Effector memory CD8-positive, alpha-beta T cell (primary cell): ENCODE results near the gene DLK2.

Experiments
- ATAC-seq: fragments of 150-1000 bp; cut with Tn5 transposase; replicated peaks from 2 replicates; pipeline ENCODE4 v1.10.0; 2021; ENCODE audit warnings: mild to moderate bottlenecking, moderate library complexity
- DNase-seq, 3 experiments: peaks; one replicate each; pipeline ENCODE4 v3.0.0; 2021
- H3K27ac Mint-ChIP-seq, 2 donors: one replicate each; pipeline ENCODE4 v1.8.0; 2022; ENCODE audit warnings: mild to moderate bottlenecking in 2 of 2, mixed read lengths in 2 of 2, moderate library complexity in 2 of 2
- H3K27me3 Mint-ChIP-seq, 2 donors: one replicate each; pipeline ENCODE4 v1.8.0; 2022; ENCODE audit warnings: mixed read lengths in 2 of 2
- H3K36me3 Mint-ChIP-seq: one replicate; pipeline ENCODE4 v1.8.0; 2022; ENCODE audit warnings: mild to moderate bottlenecking, moderate library complexity, mixed read lengths; ENCODE audit not compliant: insufficient read depth
- H3K4me1 Mint-ChIP-seq, 2 donors: one replicate each; pipeline ENCODE4 v1.8.0; 2022; ENCODE audit warnings: low read depth in 2 of 2, mixed read lengths in 2 of 2
- H3K4me3 Mint-ChIP-seq, 2 donors: one replicate each; pipeline ENCODE4 v1.8.0; 2022; ENCODE audit warnings: mild to moderate bottlenecking in 2 of 2, mixed read lengths in 2 of 2, moderate library complexity in 2 of 2
- H3K9me3 Mint-ChIP-seq, 2 donors: one replicate each; pipeline ENCODE4 v1.8.0; 2022; ENCODE audit warnings: mixed read lengths in 2 of 2

DLK2 gene

DNA sequence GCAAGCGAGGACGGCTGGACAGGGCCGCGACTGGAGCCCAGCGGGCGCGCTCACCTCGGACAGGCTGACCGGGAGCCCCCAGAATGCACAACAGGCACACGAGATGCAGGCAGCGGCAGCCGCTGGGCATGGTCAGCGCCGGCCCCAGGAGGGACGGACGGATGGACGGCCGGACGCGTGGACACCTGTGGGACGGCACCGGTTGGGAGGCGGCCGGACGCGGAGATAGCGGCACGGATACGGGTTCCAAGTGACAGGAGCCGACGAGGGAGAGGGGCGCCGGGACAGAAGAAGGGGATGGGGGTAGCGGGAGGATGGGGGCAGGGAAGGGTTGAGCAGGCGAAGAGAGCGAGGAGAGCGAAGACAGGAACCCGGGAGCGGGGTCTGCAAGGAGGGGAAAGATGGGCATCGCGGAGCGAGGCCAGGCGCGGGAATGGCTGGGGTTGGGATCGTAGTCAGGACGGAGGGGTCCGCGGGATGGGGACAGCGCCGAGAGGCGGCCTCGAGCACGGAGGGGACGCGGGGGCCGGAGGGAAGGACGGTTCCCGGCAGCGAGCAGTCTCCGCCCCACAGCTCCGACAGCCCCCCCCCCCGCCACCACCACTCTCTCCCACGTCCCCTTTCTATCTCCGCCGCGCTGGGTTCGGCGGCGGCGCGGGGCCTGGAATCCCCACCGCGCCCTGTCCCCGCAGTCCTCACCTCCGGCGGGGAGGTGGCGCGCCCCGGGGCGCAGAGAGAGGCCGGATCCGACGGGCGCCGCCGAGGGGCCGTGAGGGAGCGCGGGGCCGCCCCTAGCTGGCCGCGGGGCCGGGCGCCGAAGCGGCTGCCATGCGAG is 435 bp downstream of the DLK2 start:
- Mint-ChIP-seq H3K9me3 (no peaks in the 10 kb centered on the region), H3K4me3 (peak overlapping the region; percentile 83 to 85), H3K4me1 (peaks cover 14 to 16% of the 10 kb centered on the region in 2 donors), H3K27ac (peak overlapping the region; percentile 30 to 61), H3K36me3 (peaks cover 4% of the 10 kb centered on the region), H3K27me3 (no peaks in the 10 kb centered on the region)
- DNase-seq (peak in 2 of 3 experiments; percentile 10 to 29), ATAC-seq (peak; percentile 72)

DNA sequence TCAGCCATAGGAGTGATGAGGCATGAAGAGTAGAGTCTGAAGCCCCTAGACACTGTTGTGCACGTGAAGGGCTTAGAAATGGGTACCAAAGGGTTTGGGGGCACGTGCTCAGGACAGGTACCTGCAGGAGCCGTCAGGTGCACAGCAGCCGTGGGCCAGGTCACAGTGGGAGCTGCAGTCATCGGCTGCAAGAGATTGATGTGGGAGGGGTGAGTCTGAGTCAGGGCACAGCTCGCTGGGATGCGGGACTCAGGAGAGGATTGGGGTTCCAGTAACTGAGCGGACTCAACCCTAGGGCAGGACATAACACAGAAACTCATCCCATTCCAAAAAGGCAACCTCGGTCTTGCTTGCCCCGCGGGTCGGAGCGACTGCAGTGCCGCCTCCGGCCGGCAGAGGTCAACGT is 1.1 kb downstream of the DLK2 start:
- H3K4me3 Mint-ChIP-seq = peak overlapping the region; percentile 83 to 85
- H3K27me3 Mint-ChIP-seq = no peaks in the 10 kb centered on the region
- H3K9me3 Mint-ChIP-seq = no peaks in the 10 kb centered on the region
- H3K4me1 Mint-ChIP-seq = peaks cover 14 to 16% of the 10 kb centered on the region in 2 donors
- H3K27ac Mint-ChIP-seq = peak overlapping the region; percentile 30 to 61
- DNase-seq = peak; percentile 58 to 67 (median 61)
- H3K36me3 Mint-ChIP-seq = peaks cover 4% of the 10 kb centered on the region
- ATAC-seq = peak; percentile 1

DNA sequence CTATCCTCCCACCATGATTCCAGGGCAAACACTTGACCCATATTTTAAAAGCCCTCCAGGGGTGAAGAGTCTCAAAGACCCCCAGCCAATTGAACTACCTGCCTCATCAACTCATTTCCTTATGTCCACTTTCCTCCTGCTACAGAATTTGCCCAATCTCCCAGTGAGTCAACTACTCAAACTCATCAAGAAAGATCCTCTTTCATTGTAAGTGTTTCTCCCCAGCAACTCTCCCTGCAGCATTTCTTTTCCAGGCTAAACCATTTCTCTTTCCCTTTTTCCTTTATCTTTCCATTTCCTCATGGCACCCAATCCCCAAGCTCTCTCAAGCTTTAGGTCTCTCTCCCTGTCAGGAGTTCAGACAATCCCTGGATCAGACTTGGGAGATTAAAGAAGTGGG is 1.5 kb downstream of the DLK2 start:
- DNase-seq (no peak), ATAC-seq (no peak)
- Mint-ChIP-seq H3K4me1 (peaks cover 14 to 16% of the 10 kb centered on the region in 2 donors), H3K27ac (peak overlapping the region; percentile 30 to 61), H3K4me3 (peak overlapping the region; percentile 83 to 85), H3K27me3 (no peaks in the 10 kb centered on the region), H3K9me3 (no peaks in the 10 kb centered on the region), H3K36me3 (peaks cover 4% of the 10 kb centered on the region)

DNA sequence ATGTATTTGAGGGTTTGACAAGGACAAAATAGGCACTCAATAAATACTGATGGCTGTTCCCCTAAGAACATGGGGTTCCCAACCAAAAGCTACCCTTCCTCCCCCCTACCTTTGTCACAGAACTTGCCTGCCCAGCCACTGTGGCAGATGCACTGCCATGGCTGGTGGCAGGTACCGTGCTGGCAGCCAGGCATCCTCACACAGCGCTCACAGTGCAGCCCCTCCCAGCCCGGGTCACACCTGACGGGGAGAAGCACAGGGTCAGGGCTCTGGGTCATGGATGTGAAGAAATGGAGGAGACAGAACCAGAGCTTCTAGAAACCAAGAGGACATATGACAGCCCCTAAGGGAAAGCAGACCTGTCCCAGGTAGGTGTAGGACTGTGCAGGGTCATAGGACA is 2.5 kb downstream of the DLK2 start:
- no peaks in the 10 kb centered on the region for H3K27me3 Mint-ChIP-seq
- peak overlapping the region; percentile 20 to 83 for H3K4me3 Mint-ChIP-seq
- ATAC-seq (no peak), DNase-seq (no peak)
- H3K27ac Mint-ChIP-seq = peak overlapping the region in 1 of 2 donors; percentile 52
- H3K9me3 Mint-ChIP-seq = no peaks in the 10 kb centered on the region
- peaks cover 4% of the 10 kb centered on the region for H3K36me3 Mint-ChIP-seq
- peaks cover 14 to 16% of the 10 kb centered on the region in 2 donors for H3K4me1 Mint-ChIP-seq

- Mint-ChIP-seq H3K4me1 (peaks cover 14 to 16% of the 10 kb centered on the region in 2 donors), H3K27ac (peak overlapping the region in 1 of 2 donors; percentile 52), H3K9me3 (no peaks in the 10 kb centered on the region), H3K4me3 (no peak overlapping the region), H3K27me3 (no peaks in the 10 kb centered on the region), H3K36me3 (peaks cover 12% of the 10 kb centered on the region)
- ATAC-seq (no peak), DNase-seq (no peak)
Measured at GRCh38 chr6:43451939-43452338, 3.4 kb downstream of the DLK2 start.

GRCh38 chr6:43451348-43451747 is 4.0 kb downstream of the DLK2 start:
- no peak overlapping the region for H3K4me3 Mint-ChIP-seq
- DNase-seq (no peak), ATAC-seq (no peak)
- peaks cover 12 to 13% of the 10 kb centered on the region in 2 donors for H3K4me1 Mint-ChIP-seq
- H3K27ac Mint-ChIP-seq = peak overlapping the region in 1 of 2 donors; percentile 52
- H3K9me3 Mint-ChIP-seq = no peaks in the 10 kb centered on the region
- H3K27me3 Mint-ChIP-seq = no peaks in the 10 kb centered on the region
- H3K36me3 Mint-ChIP-seq = peaks cover 17% of the 10 kb centered on the region

DNA sequence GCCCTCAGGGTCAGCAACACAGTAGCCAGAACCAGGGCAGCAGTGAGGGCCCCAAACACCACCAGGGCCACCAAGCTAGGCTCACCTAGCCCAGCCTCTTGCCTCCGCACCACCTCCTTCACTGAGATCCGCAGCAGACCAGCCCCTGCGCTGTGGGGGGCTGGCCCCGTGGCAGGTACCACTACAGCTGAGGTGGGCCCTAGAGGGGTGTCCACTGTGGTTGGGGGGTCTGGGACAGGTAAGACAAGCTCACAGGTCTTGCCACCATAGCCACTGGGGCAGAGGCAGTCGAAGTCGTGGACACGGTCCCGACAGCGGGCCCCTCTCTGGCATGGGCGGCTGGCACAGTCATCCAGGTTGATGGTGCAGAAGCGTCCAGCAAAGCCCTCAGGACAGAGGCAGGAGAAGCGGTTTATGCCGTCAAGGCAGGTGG is 4.6 kb downstream of the DLK2 start:
- Mint-ChIP-seq H3K9me3 (no peaks in the 10 kb centered on the region), H3K36me3 (peaks cover 17% of the 10 kb centered on the region), H3K4me1 (peaks cover 6 to 7% of the 10 kb centered on the region in 2 donors), H3K27me3 (no peaks in the 10 kb centered on the region), H3K27ac (peak overlapping the region in 1 of 2 donors; percentile 65), H3K4me3 (no peak overlapping the region)
- DNase-seq (no peak), ATAC-seq (no peak)

DNA sequence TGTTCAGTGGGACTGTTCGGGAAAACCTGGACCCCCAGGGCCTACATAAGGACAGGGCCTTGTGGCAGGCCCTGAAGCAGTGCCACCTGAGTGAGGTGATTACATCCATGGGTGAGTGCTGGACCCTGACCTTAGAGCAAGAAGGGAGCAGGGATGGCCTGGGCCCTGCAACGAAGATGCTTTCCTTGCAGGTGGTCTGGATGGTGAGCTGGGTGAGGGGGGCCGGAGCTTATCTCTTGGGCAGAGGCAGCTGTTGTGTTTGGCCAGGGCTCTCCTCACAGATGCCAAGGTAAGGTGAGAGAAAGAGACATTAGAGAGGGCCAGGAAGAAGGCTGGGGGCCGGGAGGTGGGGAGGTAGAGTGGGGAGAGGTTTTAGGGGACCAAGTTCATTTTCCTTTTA is 6.4 kb downstream of the DLK2 start:
- peaks cover 0 to 4% of the 10 kb centered on the region in 2 donors for H3K4me1 Mint-ChIP-seq

GRCh38 chr6:43447604-43448003 is 7.7 kb downstream of the DLK2 start:
- no peak overlapping the region for H3K4me3 Mint-ChIP-seq
- no peak for ATAC-seq
- H3K27me3 Mint-ChIP-seq = no peaks in the 10 kb centered on the region
- H3K27ac Mint-ChIP-seq = peak overlapping the region in 1 of 2 donors; percentile 20
- H3K4me1 Mint-ChIP-seq = peaks cover 2 to 4% of the 10 kb centered on the region in 2 donors
- DNase-seq = no peak
- no peaks in the 10 kb centered on the region for H3K9me3 Mint-ChIP-seq
- peaks cover 38% of the 10 kb centered on the region for H3K36me3 Mint-ChIP-seq

More for the DNA sequence above, 6.4 kb downstream of the DLK2 start:
- Mint-ChIP-seq H3K36me3 (peaks cover 29% of the 10 kb centered on the region), H3K27ac (peak overlapping the region in 1 of 2 donors; percentile 20), H3K9me3 (no peaks in the 10 kb centered on the region), H3K27me3 (no peaks in the 10 kb centered on the region), H3K4me3 (no peak overlapping the region)
- ATAC-seq (no peak), DNase-seq (no peak)

DNA sequence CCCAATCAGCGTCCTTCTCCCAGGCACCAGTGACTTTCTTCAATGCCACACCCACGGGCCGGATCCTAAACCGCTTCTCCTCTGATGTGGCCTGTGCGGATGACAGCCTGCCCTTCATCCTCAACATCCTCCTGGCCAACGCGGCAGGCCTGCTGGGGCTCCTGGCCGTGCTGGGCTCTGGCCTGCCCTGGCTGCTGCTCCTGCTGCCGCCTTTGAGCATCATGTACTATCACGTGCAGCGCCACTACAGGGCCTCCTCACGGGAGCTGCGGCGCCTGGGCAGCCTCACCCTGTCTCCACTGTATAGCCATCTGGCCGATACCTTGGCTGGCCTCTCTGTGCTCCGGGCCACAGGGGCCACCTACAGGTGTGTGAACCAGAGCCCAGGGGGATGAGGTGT is 9.8 kb downstream of the DLK2 start:
- peaks cover 46% of the 10 kb centered on the region for H3K36me3 Mint-ChIP-seq
- H3K27me3 Mint-ChIP-seq = no peaks in the 10 kb centered on the region
- peaks cover 2 to 4% of the 10 kb centered on the region in 2 donors for H3K4me1 Mint-ChIP-seq
- H3K9me3 Mint-ChIP-seq = no peaks in the 10 kb centered on the region
- ATAC-seq = no peak
- H3K4me3 Mint-ChIP-seq = no peak overlapping the region
- H3K27ac Mint-ChIP-seq = no peak overlapping the region
- no peak for DNase-seq

DNA sequence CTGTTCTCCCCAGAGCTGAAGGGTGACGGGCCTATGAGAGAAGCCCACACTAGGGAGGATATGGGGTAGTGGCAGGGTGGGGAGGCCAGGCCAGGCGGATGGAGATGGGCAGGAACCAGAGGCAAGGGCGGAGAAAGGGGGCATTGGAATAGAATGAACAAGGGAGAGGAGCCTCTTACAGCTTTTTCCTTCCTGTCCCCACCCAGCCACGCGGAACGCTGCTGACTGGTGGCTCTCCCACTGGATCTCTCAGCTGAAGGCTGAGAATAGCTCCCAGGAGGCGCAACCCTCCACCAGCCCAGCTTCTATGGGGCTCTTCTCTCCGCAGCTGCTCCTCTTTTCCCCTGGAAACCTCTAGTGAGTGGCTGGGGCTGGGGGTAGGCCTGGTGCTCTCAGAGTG is 10.8 kb downstream of the DLK2 start:
- H3K4me1 Mint-ChIP-seq = peaks cover 2 to 4% of the 10 kb centered on the region in 2 donors
- H3K27ac Mint-ChIP-seq = peak overlapping the region in 1 of 2 donors; percentile 16
- H3K9me3 Mint-ChIP-seq = no peaks in the 10 kb centered on the region
- peaks cover 53% of the 10 kb centered on the region for H3K36me3 Mint-ChIP-seq
- DNase-seq = no peak
- no peaks in the 10 kb centered on the region for H3K27me3 Mint-ChIP-seq
- no peak overlapping the region for H3K4me3 Mint-ChIP-seq
- ATAC-seq = no peak

DNA sequence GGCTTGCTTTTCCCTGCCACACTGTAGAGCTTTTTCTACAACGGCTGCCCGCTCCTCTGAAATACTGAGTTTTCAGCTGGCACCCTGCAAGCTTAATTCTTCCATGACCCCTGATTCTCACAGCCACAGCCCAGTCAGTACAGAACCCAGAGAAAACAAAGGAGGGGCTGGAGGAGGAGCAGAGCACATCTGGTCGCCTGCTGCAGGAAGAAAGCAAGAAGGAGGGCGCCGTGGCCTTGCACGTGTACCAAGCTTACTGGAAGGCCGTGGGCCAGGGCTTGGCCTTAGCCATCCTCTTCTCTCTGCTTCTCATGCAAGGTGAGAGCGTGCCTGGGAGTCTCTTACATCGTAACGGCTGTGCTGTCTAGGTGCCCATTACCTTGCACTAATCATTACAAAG is 11.3 kb downstream of the DLK2 start:
- H3K9me3 Mint-ChIP-seq = no peaks in the 10 kb centered on the region
- H3K27me3 Mint-ChIP-seq = no peaks in the 10 kb centered on the region
- DNase-seq = no peak
- H3K4me1 Mint-ChIP-seq = peaks cover 2 to 4% of the 10 kb centered on the region in 2 donors
- no peak overlapping the region for H3K4me3 Mint-ChIP-seq
- H3K27ac Mint-ChIP-seq = peak overlapping the region in 1 of 2 donors; percentile 16
- no peak for ATAC-seq
- peaks cover 55% of the 10 kb centered on the region for H3K36me3 Mint-ChIP-seq

DNA sequence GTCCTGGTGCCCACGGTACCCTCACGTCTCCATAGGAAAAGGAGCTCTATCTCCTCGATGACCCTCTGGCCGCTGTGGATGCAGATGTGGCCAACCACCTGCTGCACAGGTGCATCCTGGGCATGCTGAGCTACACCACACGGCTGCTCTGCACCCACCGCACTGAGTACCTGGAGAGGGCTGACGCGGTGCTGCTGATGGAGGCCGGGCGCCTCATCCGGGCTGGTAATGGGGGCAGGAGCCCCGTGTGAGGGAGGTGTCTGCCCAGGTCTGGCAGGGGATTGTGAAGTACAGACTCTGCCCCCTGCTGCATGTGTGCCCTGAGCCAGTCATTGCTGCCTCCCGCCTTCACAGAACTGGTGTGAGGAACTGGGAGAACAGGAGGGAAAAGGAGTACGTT is 12.4 kb downstream of the DLK2 start:
- Mint-ChIP-seq H3K27me3 (no peaks in the 10 kb centered on the region), H3K4me1 (peaks cover 2 to 4% of the 10 kb centered on the region in 2 donors), H3K4me3 (no peak overlapping the region), H3K27ac (peak overlapping the region; percentile 31 to 77), H3K36me3 (peaks cover 55% of the 10 kb centered on the region), H3K9me3 (no peaks in the 10 kb centered on the region)
- ATAC-seq (no peak), DNase-seq (no peak)

- no peak overlapping the region for H3K4me3 Mint-ChIP-seq
- ATAC-seq (no peak), DNase-seq (no peak)
- peak overlapping the region in 1 of 2 donors; percentile 49 for H3K27ac Mint-ChIP-seq
- peaks cover 0 to 1% of the 10 kb centered on the region in 2 donors for H3K4me1 Mint-ChIP-seq
- peaks cover 31% of the 10 kb centered on the region for H3K36me3 Mint-ChIP-seq
- no peaks in the 10 kb centered on the region for H3K27me3 Mint-ChIP-seq
- no peaks in the 10 kb centered on the region for H3K9me3 Mint-ChIP-seq
Measured at GRCh38 chr6:43437700-43438099, 17.6 kb downstream of the DLK2 start.
